ENCODE measurements around the gene PRR14L.
A peak's percentile ranks its signal among the peaks of the same experiment; 100 is the strongest.
"Not testable (repeated sequence)": the region's sequence is repeated elsewhere in the genome, so short reads cannot be mapped to it uniquely, and the experiment has no call there.

PRR14L gene

GRCh38 chr22:31764785-31765184 is 14.9 kb upstream of the PRR14L start:
- FAIRE-seq (no peak), DNase-seq (ENCODE audit: insufficient read length, low spot score) (no peak)
- TF ChIP-seq CTCF (IDR thresholded peaks at IDR 0.05; ENCODE audit: insufficient read depth, missing control alignments): no peak

DNA sequence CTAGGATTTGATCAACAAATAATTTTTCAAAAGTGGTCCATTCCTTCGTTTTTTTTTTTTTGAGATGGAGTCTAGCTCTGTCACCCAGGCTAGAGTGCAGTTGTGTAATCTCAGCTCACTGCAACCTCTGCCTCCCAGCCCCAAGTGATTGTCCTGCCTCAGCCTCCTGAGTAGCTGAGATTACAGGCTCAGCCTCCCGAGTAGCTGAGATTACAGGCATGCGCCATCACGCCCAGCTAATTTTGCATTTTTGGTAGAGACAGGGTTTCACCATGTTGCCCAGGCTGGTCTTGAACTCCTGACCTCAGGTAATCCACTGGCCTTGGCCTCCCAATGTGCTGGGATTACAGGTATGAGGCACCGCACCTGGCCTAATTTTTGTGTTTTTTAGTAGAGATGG is 8.9 kb upstream of the PRR14L start:
- not testable (repeated sequence) for DNase-seq (ENCODE audit: insufficient read length, low spot score); FAIRE-seq

DNA sequence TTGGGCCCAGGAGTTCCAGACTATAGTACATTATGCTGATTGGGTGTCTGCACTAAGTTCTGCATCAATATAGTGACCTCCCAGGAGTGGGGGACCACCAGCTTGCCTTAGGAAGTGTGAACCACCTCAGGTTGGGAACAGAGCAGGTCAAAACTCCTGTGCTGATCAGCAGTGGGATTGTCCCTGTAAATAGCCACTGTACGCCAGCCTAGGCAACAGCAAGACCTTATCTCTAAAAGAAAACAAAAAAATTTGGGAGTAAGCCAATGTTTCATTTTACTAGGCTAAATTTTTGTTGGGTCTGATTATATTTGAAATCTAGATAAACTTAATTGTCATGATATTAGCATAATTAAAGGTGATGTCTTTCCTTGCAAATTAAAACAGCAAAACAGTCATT is 7.3 kb upstream of the PRR14L start:
- TF ChIP-seq CTCF (IDR thresholded peaks at IDR 0.05; ENCODE audit: insufficient read depth, missing control alignments): no peak
- DNase-seq (ENCODE audit: insufficient read length, low spot score) (no peak), FAIRE-seq (no peak)

DNA sequence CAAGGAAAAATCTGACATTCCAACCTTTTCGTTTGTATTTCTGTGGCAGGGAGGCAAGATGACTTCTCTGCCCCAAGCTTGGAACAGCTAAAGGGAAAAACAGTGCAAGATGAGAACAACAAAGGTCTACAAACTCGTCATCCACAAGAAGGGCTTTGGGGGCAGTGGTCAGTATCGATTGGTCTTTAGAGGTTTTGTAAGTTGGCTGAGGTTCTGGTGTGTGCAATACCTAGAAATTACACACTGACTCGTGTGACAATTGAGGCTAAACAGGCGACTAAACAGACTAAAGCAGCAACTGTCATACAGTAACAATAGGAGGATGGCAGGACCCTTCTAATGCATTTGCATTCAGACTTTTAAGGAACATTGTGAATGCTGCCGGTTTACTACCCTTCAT is 4.9 kb upstream of the PRR14L start:
- FAIRE-seq (no peak), DNase-seq (ENCODE audit: insufficient read length, low spot score) (no peak)
- no peak for TF ChIP-seq CTCF (IDR thresholded peaks at IDR 0.05; ENCODE audit: insufficient read depth, missing control alignments)

DNA sequence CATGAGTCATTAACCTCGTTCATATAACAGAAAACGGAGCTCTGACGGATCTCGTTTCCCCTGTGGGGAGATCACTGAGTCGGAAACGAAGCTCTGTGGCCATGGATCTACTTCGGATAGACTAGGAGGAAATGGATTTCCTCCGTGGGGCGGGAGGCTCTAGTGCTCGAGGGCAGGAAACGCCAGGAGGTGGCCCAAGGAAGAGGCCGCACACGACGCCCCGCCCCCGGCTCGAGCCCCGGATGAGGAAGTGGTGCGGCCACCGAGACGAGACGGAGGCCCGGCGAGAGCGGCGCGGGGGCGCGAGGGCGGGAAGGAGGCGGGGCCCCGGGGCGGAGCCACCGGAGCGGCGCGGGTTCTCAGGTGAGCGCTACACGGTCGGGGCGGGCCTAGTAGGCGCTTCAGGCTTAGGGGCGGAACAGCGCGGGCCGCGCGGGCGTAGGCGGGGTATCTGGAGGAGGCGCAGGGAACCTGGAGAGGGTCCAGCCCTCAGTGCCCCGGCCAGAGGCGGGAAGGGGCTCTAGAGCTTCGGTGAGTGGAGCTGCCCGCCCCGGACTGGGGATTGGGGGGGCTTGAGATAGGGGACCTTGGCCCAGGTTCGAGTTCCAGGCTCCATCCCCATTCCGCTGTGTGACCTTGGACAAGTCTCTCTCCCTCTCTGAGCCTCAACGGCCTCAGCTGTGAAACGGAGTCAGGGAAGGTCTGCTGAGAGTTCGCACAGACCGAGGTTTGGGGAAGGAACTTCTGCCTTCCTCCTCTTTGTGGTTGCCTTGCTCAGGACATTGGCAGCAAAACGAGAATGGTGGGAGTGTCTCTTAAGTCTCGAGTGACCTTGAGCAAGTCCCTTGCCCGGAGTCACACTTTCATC is 3.9 kb upstream of the PRR14L start, which contains the start of gene DEPDC5:
Gene DEPDC5, plus strand, starts transcription at position 386 of the 868 bp plus-strand sequence. CDS start 903 bp downstream, outside the sequence.
- FAIRE-seq (no peak), DNase-seq (ENCODE audit: insufficient read length, low spot score) (peak; percentile 44)
- no peak for TF ChIP-seq CTCF (IDR thresholded peaks at IDR 0.05; ENCODE audit: insufficient read depth, missing control alignments)

- no peak for TF ChIP-seq CTCF (IDR thresholded peaks at IDR 0.05; ENCODE audit: insufficient read depth, missing control alignments)
- DNase-seq (ENCODE audit: insufficient read length, low spot score): no peak
- no peak for FAIRE-seq
Observed at GRCh38 chr22:31753005-31753633, 3.2 kb upstream of the PRR14L start.

GRCh38 chr22:31752096-31752847 is 2.3 kb upstream of the PRR14L start:
- no peak for TF ChIP-seq CTCF (IDR thresholded peaks at IDR 0.05; ENCODE audit: insufficient read depth, missing control alignments)
- DNase-seq (ENCODE audit: insufficient read length, low spot score): no peak
- no peak for FAIRE-seq

All from D721Med (cell line).